ENCODE results near the gene CNKSR1.

CNKSR1 gene

DNA sequence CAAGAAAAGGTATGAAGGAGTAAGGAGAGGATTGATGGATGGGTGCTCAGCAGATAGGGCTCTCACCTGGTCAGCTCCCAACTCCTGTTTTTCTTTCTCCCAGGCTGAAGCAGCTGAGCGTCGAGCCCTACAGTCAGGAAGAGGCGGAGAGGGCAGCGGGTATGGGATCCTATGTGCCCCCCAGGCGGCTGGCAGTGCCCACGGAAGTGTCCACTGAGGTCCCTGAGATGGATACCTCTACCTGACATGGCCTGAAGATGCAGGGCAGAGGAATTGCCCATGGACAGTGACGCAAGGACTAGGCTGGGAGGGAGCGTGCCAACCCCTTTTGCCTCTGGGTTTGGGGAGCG lies 6.8 kb upstream of the CNKSR1 start:
- H3K4me3 ChIP-seq, result peak overlapping the region; percentile 72 to 99 (median 88)
- H3K4me1 ChIP-seq, result peaks cover 17 to 34% (median 29%) of the 10 kb centered on the region in 10 experiments
- H3K9me3 ChIP-seq (replicated peaks in 1 of 11), result no peaks in the 10 kb centered on the region
- peak overlapping the region; percentile 83 to 99 (median 91) for H3K9ac ChIP-seq
- peaks cover 0 to 24% (median 15%) of the 10 kb centered on the region in 11 experiments; a peak in 17 of 22 replicates for H3K36me3 ChIP-seq
- H4K20me1 ChIP-seq, result peaks cover 0 to 21% (median 4%) of the 10 kb centered on the region in 11 experiments; a peak in 9 of 22 replicates
- H3K4me2 ChIP-seq, result peak overlapping the region; percentile 89 to 100 (median 98)
- H3K27ac ChIP-seq, result peak overlapping the region; percentile 52 to 96 (median 89)
- no peaks in the 10 kb centered on the region for H3K27me3 ChIP-seq
- no peak for TF ChIP-seq Cebpa-rat (IDR thresholded peaks at IDR 0.05)

DNA sequence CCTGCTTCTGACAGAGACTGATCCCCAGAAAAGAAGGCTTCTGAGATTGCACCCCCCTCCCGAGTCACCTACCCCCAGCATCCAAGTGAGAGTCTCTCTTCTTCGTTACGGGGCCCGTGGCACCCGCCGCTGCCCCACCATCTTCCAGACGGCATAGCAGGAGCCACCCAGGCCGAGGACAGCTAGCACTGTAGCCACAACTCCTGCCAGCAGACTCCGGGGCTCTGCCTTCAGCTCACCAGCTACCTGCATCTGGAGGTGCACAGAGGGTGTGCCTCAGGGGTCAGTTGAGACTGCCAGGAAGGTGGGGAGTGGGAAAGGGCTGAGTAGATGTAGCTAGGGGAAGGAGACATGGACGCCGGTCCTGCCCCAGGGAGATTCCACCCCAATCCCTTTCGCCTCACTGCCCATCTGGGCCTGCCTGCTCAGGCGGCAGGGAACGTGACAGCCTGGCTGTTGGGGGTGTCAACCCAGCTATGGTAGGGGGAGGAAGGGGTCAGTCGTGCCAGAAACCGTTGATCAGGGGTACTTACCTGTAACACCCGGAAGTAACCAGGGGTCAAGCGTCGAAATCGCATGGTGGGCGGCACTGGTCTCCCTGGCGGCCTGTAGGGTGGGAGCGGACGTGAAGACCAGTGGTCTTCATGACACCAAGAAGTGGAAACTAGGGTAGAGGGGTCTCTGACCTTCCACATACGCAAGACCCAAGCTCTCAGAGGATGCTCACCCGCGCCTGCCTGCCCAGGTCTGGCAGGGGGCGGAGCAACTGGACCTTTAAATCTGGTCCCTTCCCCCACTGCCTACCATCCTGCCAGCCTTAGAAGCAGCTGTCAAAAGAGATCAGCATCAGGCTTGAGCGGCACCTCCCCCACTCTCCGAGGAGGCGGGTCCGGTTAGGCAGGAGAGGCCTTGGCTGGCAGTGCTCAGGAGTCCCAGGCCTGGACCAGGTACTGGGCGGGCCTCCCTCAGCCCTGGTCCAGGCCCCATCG lies 5.9 kb upstream of the CNKSR1 start, which contains the start of gene ZNF593OS:
ZNF593OS (minus strand) TSS at position 749 of the 989 bp plus-strand sequence; CDS start at position 578, 171 bp downstream.
- Histone ChIP-seq H3K9me3 (replicated peaks in 1 of 11) (no peaks in the 10 kb centered on the region), H3K36me3 (peaks cover 0 to 24% (median 15%) of the 10 kb centered on the region in 11 experiments; a peak in 17 of 22 replicates), H3K4me2 (peak within 1 kb of the TSS; percentile 89 to 100 (median 98)), H3K27me3 (no peaks in the 10 kb centered on the region), H3K27ac (peak within 1 kb of the TSS in 10 of 11 experiments; percentile 76 to 96 (median 90); a peak in 17 of 22 replicates), H4K20me1 (peaks cover 0 to 21% (median 4%) of the 10 kb centered on the region in 11 experiments; a peak in 9 of 22 replicates), H3K9ac (peak within 1 kb of the TSS; percentile 83 to 99 (median 91)), H3K4me1 (peaks cover 16 to 30% (median 25%) of the 10 kb centered on the region in 10 experiments), H3K4me3 (peak within 1 kb of the TSS; percentile 72 to 99 (median 88))
- no peak for TF ChIP-seq Cebpa-rat (IDR thresholded peaks at IDR 0.05)

DNA sequence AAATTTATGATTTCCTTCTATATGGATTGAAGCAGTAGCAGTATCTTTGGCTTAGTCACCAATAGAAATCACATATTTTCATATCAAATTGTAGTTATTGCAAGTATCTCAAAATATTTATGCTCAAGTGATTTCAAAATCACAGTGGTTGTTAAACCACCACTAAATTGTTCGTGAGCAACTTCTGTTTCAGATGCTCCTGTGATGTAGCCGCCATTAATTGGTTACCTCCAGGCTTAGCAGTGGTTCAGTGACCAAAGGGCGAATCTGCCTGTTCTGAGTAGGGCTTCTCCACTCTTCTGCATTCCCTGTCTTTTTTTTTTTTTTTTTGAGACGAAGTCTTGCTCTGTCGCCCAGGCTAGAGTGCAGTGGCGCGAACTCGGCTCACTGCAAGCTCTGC lies 1.9 kb upstream of the CNKSR1 start:
- no peaks in the 10 kb centered on the region for H3K9me3 ChIP-seq (replicated peaks in 1 of 11)
- H3K4me1 ChIP-seq, result peaks cover 14 to 19% (median 15%) of the 10 kb centered on the region in 10 experiments
- peaks cover 0 to 20% (median 4%) of the 10 kb centered on the region in 11 experiments; a peak in 9 of 22 replicates for H4K20me1 ChIP-seq
- no peak overlapping the region for H3K4me3 ChIP-seq
- H3K36me3 ChIP-seq, result peaks cover 0 to 24% (median 15%) of the 10 kb centered on the region in 11 experiments; a peak in 17 of 22 replicates
- TF ChIP-seq Cebpa-rat (IDR thresholded peaks at IDR 0.05), result no peak
- H3K9ac ChIP-seq, result no peak overlapping the region
- H3K27me3 ChIP-seq, result no peaks in the 10 kb centered on the region
- no peak overlapping the region for H3K4me2 ChIP-seq
- no peak overlapping the region for H3K27ac ChIP-seq

DNA sequence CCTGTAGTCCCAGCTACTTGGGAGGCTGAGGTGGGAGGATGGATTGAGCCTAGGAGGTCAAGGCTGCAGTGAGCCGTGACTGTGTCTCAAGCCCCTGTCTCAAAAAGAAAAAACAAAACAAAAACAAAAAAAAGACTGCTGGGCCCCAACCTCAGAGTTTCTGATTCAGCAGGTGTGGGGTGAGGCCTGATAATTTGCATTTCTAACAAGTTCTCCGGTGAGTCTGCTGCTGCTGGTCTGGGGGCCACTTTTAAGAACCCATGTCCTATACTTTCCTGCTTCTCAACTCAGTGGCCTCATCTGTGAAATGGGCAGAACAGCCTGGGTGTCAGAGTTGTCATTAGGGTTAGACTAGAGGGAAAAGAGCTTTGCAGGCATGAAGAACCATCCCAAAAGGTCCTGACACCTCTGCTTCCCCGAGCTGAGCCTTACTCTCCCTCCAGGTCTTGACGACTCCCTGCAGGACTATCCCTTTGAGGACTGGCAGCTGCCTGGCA lies 2.8 kb downstream of the CNKSR1 start:
- no peak overlapping the region; a peak in 1 of 22 replicates for H3K9ac ChIP-seq
- H3K4me3 ChIP-seq, result no peak overlapping the region
- no peaks in the 10 kb centered on the region for H3K27me3 ChIP-seq
- H3K36me3 ChIP-seq, result no peaks in the 10 kb centered on the region
- H3K4me1 ChIP-seq, result no peaks in the 10 kb centered on the region
- no peaks in the 10 kb centered on the region for H3K9me3 ChIP-seq (replicated peaks in 1 of 11)
- no peak overlapping the region for H3K4me2 ChIP-seq
- H4K20me1 ChIP-seq, result no peaks in the 10 kb centered on the region
- no peak overlapping the region for H3K27ac ChIP-seq
- TF ChIP-seq Cebpa-rat (IDR thresholded peaks at IDR 0.05), result no peak

DNA sequence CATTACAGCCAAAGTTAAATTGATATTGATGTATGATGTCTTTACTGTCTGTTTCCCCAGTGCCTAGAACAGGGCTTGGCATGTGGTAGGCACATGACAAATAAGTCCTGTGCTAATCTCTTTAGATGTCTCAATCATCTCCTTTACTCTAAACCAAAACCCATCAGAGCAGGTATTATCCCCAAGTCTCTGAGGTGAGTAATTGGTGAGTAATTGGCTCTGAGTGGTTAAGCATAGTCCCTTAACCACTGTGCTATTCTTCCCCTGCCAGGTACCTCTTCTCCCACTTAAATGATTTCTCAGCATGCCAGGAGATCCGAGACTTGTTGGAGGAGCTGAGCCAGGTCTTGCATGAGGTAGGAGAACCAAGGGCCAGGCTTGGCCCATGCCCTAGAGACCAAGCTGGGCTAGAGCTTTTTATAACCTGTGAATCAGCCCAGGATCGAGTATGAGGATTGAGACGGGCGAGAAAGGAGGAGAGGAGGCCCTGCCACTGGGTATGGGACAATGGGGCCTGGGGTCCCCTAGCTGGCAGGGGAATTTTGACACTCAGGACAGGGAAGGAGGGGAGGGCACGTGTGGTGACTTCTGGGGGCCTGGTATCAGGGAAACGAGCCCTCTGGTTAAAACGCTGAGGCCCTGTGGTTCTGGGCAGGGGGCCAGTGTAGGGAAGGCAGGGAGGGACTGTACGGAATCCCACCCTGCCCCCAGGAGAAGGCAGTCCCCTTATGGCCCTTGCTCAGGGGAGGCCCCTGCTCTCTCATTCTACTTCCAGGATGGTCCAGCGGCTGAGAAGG lies 4.5 kb downstream of the CNKSR1 start:
- Histone ChIP-seq H3K9me3 (replicated peaks in 1 of 11) (no peaks in the 10 kb centered on the region), H3K4me3 (no peak overlapping the region), H4K20me1 (no peaks in the 10 kb centered on the region), H3K27ac (no peak overlapping the region), H3K4me1 (no peaks in the 10 kb centered on the region), H3K27me3 (no peaks in the 10 kb centered on the region), H3K36me3 (no peaks in the 10 kb centered on the region), H3K9ac (no peak overlapping the region), H3K4me2 (no peak overlapping the region)
- no peak for TF ChIP-seq Cebpa-rat (IDR thresholded peaks at IDR 0.05)

DNA sequence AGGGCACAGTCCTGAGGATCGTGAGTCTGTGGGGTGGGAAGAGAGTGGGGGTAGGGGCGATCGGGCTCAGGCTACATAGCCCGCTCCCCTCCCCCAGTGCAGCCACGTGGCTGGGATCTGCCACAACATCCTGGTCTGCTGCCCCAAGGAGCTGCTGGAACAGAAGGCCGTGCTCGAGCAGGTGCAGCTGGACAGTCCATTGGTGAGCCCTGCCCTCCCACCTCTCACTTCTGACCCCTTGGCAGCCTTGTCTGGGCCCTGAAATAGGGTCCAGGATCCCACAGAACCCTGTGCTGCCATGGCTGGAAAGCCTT lies 5.0 kb downstream of the CNKSR1 start:
- no peaks in the 10 kb centered on the region for H4K20me1 ChIP-seq
- no peaks in the 10 kb centered on the region for H3K4me1 ChIP-seq
- no peak overlapping the region for H3K4me3 ChIP-seq
- H3K9ac ChIP-seq, result no peak overlapping the region
- no peaks in the 10 kb centered on the region for H3K36me3 ChIP-seq
- no peak overlapping the region for H3K27ac ChIP-seq
- no peaks in the 10 kb centered on the region for H3K27me3 ChIP-seq
- H3K9me3 ChIP-seq (replicated peaks in 1 of 11), result no peaks in the 10 kb centered on the region
- TF ChIP-seq Cebpa-rat (IDR thresholded peaks at IDR 0.05), result no peak
- H3K4me2 ChIP-seq, result no peak overlapping the region

DNA sequence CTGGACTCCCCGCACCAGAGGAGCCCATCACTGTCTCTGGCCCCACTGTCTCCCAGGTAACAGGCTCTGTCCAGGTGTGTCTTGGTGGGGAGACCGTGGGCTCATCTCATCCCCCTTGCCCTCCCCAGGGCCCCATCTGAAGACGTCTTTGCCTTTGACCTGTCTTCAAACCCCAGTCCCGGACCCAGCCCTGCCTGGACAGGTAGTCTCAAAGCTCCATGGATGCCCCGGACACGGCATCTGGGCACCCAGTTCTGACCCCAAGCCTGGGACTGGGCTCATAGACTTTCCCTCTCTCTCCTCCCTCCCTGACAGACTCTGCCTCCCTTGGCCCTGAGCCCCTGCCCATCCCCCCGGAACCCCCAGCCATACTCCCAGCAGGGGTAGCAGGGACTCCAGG lies 6.8 kb downstream of the CNKSR1 start:
- H3K9ac ChIP-seq, result no peak overlapping the region

DNA sequence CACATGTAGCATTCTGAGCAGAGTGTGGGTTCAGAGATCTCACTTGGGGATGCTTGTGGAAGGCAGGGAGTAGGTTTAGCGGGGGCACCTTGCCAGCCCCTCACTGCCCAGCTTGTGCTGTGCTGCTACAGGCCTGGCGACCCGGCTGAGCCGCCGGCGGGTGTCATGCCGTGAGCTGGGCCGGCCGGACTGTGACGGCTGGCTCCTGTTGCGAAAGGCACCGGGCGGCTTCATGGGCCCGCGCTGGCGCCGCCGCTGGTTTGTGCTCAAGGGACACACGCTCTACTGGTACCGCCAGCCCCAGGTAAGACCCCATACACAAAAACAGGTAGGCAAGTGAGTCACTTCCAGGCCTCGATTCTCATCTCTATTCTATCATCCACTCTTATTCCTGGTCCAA lies 7.6 kb downstream of the CNKSR1 start:
- no peak overlapping the region for H3K4me2 ChIP-seq
- H3K27ac ChIP-seq, result no peak overlapping the region
- H3K27me3 ChIP-seq, result no peaks in the 10 kb centered on the region
- no peaks in the 10 kb centered on the region; a peak in 1 of 22 replicates for H4K20me1 ChIP-seq
- H3K9me3 ChIP-seq (replicated peaks in 1 of 11), result no peaks in the 10 kb centered on the region
- no peak overlapping the region for H3K4me3 ChIP-seq
- no peak overlapping the region for H3K9ac ChIP-seq
- H3K36me3 ChIP-seq, result no peaks in the 10 kb centered on the region
- H3K4me1 ChIP-seq, result no peaks in the 10 kb centered on the region
- no peak for TF ChIP-seq Cebpa-rat (IDR thresholded peaks at IDR 0.05)

More for the DNA sequence above, 6.8 kb downstream of the CNKSR1 start:
- Histone ChIP-seq H3K36me3 (no peaks in the 10 kb centered on the region), H3K4me1 (no peaks in the 10 kb centered on the region), H3K4me3 (no peak overlapping the region), H4K20me1 (no peaks in the 10 kb centered on the region; a peak in 1 of 22 replicates), H3K4me2 (no peak overlapping the region), H3K27ac (no peak overlapping the region), H3K9me3 (replicated peaks in 1 of 11) (no peaks in the 10 kb centered on the region), H3K27me3 (no peaks in the 10 kb centered on the region)
- no peak for TF ChIP-seq Cebpa-rat (IDR thresholded peaks at IDR 0.05)

DNA sequence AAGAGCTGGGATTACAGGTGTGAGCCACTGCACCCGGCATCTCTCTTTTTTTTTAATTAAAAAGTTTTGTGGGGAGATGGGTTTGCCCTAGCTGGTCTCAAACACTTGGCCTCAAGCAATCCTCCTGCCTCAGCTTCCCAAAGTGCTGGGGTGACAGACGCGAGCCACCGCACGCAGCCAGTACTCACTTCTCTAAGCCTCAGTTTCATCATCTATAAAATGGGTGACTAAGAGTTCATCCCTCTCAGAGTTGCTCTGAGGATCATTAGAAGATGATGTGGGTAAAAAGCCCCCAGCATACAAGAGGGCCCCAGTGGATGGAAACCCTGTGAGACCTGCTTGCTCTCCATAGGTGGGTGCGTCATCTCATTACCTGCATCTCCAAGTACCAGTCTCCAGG lies 10.6 kb downstream of the CNKSR1 start:
- Histone ChIP-seq H3K9me3 (replicated peaks in 1 of 11) (no peaks in the 10 kb centered on the region), H4K20me1 (no peaks in the 10 kb centered on the region; a peak in 1 of 22 replicates), H3K27ac (no peak overlapping the region), H3K36me3 (no peaks in the 10 kb centered on the region), H3K9ac (no peak overlapping the region), H3K4me1 (peaks cover 0 to 13% (median 11%) of the 10 kb centered on the region in 10 experiments; a peak in 13 of 20 replicates), H3K4me2 (no peak overlapping the region), H3K27me3 (no peaks in the 10 kb centered on the region), H3K4me3 (no peak overlapping the region)
- TF ChIP-seq Cebpa-rat (IDR thresholded peaks at IDR 0.05), result no peak
